Right lung (tissue), 10 donors: ENCODE results near the gene HBP1. TPM values are rescaled to one million over a fixed set of nuclear protein-coding genes. Genes with fewer than 3 reads are reported as not detected.
"Not testable (repeated sequence)": the region's sequence is repeated elsewhere in the genome, so short reads cannot be mapped to it uniquely, and the experiment has no call there.

ENCODE experiments used
- DNase-seq, 2 donors: peaks; one replicate each; pipeline ENCODE4 v3.0.0-alpha.2; 2013
- long read RNA-seq, 8 donors: transcript quantifications; one replicate each; lab custom pipeline, GENCODE V29; 2026
- polyA plus RNA-seq, 5 donors: library from polyadenylated mRNA; unstranded; fragments of 120-200 nt; gene quantifications; one replicate each; pipeline versions ENCODE4 v1.2.1 to v1.2.3, GENCODE V29; 2013; ENCODE audit warnings: inconsistent platforms in 1 of 5, low replicate concordance in 1 of 5; ENCODE audit not compliant: insufficient read length in 5 of 5, insufficient read depth in 1 of 5

HBP1 gene, protein sequence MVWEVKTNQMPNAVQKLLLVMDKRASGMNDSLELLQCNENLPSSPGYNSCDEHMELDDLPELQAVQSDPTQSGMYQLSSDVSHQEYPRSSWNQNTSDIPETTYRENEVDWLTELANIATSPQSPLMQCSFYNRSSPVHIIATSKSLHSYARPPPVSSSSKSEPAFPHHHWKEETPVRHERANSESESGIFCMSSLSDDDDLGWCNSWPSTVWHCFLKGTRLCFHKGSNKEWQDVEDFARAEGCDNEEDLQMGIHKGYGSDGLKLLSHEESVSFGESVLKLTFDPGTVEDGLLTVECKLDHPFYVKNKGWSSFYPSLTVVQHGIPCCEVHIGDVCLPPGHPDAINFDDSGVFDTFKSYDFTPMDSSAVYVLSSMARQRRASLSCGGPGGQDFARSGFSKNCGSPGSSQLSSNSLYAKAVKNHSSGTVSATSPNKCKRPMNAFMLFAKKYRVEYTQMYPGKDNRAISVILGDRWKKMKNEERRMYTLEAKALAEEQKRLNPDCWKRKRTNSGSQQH
- 100 to 1,000 TPM in 4 of 5 donors, 10 to 100 TPM in 1; 94.8 to 181 (median 156) TPM for polyA plus RNA-seq
- long read RNA-seq, donor 1, transcript HBP1-201 (11 exons, 2,829 nt), result minor isoform, 5 of 17 reads
- long read RNA-seq, donor 1, transcript HBP1-208 (11 exons, 2,704 nt), result major isoform, 12 of 17 reads
- long read RNA-seq, donor 1, partial matches to known transcripts, result 0 of 17 reads
- long read RNA-seq, donor 1, other reads (novel, unspliced or antisense), result 0 of 17 reads
- long read RNA-seq, donor 2, transcript HBP1-208 (11 exons, 2,704 nt), result major isoform, 6 of 7 reads
- long read RNA-seq, donor 2, partial matches to known transcripts, result 0 of 7 reads
- long read RNA-seq, donor 2, other reads (novel, unspliced or antisense), result 0 of 7 reads
- long read RNA-seq, donor 3, transcript HBP1-208 (11 exons, 2,704 nt), result major isoform, 12 of 16 reads
- long read RNA-seq, donor 3, partial matches to known transcripts, result 0 of 16 reads
- long read RNA-seq, donor 3, other reads (novel, unspliced or antisense), result 0 of 16 reads
- long read RNA-seq, donor 4, transcript HBP1-201 (11 exons, 2,829 nt), result minor isoform, 6 of 23 reads
- long read RNA-seq, donor 4, transcript HBP1-208 (11 exons, 2,704 nt), result major isoform, 9 of 23 reads
- long read RNA-seq, donor 4, partial matches to known transcripts, result 5 of 23 reads
- long read RNA-seq, donor 4, other reads (novel, unspliced or antisense), result 0 of 23 reads
- long read RNA-seq, donor 5, transcript HBP1-208 (11 exons, 2,704 nt), result major isoform, 12 of 19 reads
- long read RNA-seq, donor 5, transcript HBP1-201 (11 exons, 2,829 nt), result minor isoform, 6 of 19 reads
- long read RNA-seq, donor 5, partial matches to known transcripts, result 0 of 19 reads
- long read RNA-seq, donor 5, other reads (novel, unspliced or antisense), result 0 of 19 reads
- long read RNA-seq, donor 6, transcript HBP1-208 (11 exons, 2,704 nt), result minor isoform, 7 of 20 reads
- long read RNA-seq, donor 6, transcript HBP1-201 (11 exons, 2,829 nt), result major isoform, 10 of 20 reads
- long read RNA-seq, donor 6, partial matches to known transcripts, result 0 of 20 reads
- long read RNA-seq, donor 6, other reads (novel, unspliced or antisense), result 0 of 20 reads
- long read RNA-seq, donor 7, transcript HBP1-208 (11 exons, 2,704 nt), result major isoform, 11 of 17 reads
- long read RNA-seq, donor 7, partial matches to known transcripts, result 0 of 17 reads
- long read RNA-seq, donor 7, other reads (novel, unspliced or antisense), result 0 of 17 reads
- long read RNA-seq, donor 8, partial matches to known transcripts, result 0 of 5 reads
- long read RNA-seq, donor 8, other reads (novel, unspliced or antisense), result 0 of 5 reads

GRCh38 chr7:107168233-107169119, at the start of gene HBP1:
Gene HBP1, plus strand, starts transcription at chr7:107169003. Its CDS starts 10,891 bp downstream, at chr7:107179894.
- peak; percentile 100 for DNase-seq

GRCh38 chr7:107119376-107120105, 49.3 kb upstream of the HBP1 start:
- DNase-seq, result no peak

- DNase-seq, result peak; percentile 22 to 23
Measured at GRCh38 chr7:107122486-107122911, 46.3 kb upstream of the HBP1 start.

DNA sequence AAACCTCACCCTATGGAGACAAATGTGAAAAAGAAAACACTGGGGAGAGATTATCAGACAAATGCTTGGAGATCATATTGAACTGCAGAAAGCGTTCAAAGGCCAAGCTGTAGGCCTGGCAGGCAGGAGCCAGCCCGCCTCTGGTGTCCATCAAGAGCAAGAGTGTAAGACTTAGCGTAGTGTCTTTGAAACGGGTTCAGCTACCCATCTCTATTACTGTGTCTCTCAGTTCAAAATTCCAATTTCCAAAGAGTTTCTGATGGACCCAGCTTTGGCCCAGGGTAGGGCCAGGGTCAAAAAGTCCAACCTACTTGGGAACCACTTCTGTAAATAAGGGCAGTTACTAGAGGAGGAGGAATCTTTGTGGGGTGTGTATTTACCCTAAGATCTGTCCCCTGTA, 45.4 kb upstream of the HBP1 start:
- no peak for DNase-seq

GRCh38 chr7:107125475-107125874, 43.3 kb upstream of the HBP1 start:
- no peak for DNase-seq

GRCh38 chr7:107128217-107128616, 40.6 kb upstream of the HBP1 start:
- no peak for DNase-seq

DNA sequence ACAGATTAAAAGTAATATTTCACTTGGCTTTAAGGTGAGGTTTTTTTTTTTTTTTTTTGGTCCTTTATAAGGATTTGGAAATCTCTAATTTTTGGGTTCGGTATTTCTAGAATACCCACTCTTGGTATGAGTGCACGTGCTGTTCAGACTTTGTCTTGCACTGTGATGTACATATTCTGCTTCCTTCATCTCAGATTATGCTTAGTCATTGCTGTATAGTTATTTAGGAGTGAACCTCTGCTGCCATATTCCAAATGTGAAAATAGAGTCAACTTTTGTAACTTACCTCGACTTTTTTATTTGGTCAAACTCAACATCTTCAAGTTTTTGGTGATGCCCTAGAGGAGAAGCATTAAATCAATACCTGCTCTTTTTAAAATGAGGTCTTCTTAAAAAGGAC, 40.1 kb upstream of the HBP1 start:
- no peak for DNase-seq

GRCh38 chr7:107130487-107131220, 38.1 kb upstream of the HBP1 start:
- DNase-seq, result no peak

- no peak for DNase-seq
Measured at GRCh38 chr7:107133396-107133795, 35.4 kb upstream of the HBP1 start.

DNA sequence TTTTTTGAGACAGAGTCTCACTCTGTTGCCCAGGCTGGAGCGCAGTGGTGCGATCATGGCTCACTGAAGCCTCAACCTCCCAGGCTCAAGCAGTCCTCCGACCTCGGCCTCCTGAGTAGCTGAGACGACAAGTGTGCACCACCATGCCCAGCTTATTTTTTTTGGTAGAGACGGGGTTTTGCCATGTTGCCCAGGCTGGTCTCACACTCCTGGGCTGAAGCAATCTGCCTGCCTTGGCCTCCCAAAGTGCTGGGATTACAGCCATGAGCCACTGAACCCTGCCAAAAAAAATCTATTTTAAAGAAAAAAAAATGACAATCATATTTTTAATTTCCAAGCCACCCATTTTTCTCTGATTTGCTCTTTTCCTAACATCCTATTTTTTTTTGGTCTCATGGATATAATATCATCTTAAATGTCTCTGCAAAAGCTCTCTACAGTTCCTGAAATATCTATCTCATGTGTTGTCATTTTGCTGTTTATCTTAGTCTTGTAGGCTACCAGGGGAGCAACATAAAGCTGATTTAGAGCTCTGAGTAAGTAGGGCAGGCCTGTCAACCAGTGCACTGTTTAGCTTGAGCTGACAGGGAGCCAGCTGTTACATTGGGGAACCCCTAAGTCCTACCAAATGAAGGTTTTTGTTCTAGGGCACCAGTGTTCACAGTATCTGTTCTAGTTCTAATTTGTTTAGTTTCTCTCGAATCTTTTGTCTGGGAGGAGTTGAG, 29.9 kb upstream of the HBP1 start:
- DNase-seq, result no peak

DNA sequence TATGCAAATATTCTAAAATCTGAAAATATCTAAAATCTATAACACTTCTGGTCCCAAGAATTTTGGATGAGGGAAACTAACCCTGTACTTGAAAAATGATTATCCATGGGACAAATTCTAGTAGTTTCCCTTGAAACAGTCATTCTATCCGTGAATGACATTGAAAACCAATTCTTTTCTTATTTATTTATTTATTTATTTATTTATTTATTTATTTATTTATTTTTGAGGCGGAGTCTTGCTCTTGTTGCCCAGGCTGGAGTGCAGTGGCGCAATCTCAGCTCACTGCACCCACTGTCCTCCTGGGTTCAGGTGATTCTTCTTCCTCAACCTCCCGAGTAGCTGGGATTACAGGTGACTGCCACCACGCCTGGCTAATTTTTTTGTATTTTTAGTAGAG, 24.9 kb upstream of the HBP1 start:
- not testable (repeated sequence) for DNase-seq

DNA sequence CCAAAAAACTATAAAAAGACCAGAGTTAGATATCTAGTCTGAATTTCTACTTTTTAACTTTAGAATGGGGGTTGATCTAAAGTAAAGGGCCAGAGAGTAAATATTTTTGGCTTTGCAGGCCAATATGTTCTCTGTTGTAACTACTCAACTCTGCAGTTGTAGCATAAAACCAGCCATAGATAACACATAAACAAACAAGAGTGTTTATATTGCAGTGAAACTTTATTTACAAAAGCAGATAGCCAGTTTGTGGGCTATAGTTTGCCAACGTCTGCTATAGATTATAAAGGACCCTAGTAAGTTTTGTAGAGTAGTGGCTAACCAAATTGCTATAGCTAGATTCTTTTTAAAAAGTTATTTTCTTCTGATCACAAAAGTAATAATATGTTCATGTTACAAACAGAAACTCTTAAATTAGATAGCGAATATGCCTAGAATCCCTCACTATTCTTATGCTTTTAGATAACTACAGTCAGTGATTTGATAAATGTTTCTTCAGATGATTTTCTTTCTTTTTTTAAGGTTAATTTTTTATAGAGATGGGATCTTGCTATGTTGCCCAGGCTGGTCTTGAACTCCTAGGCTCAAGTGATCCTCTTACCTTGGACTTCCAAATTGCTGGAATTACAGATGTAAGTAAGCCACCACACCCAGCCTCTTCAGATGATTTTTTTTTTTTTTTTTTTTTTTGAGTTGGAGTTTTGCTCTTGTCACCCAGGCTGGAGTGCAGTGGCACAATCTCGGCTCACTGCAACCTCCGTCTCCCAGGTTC, 23.6 kb upstream of the HBP1 start:
- no peak for DNase-seq

DNA sequence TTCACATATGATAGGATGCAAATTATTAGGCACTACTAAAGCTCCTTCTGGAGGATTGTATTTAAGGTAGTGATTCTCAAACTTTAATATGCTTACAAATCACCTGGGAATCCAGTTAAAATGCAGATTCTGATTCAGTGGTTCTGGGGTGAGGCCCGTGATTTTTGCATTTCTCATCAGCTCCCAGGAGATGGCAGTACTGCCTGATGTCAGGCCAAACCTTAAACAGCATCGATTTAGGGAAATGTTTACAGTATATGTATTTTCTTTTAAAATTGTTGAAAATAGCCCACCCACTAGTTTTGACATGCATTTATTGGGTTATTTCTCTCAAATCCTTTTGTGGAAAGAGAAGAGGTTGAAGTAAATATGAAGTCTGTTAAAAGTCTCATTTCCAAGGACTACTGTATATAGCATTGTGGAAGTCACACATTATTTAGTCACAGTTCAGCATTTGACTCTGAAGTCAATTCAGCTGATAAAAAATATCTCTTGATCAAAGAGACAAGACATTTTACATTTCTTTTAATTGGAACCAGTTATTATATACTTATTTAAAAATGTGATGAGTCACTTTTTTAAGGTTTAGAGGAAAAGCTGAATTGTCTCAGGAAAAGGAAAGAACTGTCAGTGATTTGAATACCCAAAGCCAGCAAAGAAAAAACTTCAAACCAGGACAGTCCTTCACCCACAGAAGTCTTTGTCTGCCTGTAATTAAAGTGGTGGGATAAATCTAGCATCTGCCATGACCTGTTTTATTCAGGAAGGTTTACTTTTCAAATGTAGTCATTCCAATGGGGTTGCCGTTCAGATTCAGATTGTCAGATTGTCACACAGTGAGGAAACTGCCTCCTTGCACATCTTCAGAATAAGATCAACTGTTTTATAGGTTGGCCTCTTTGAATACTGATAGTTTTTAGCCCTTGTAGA, 21.1 kb upstream of the HBP1 start:
- DNase-seq, result peak in 1 of 2 donors; percentile 28

GRCh38 chr7:107148721-107149120, 20.1 kb upstream of the HBP1 start:
- DNase-seq, result no peak

- no peak for DNase-seq
Measured at GRCh38 chr7:107149863-107150262, 18.9 kb upstream of the HBP1 start.
